Right kidney (tissue), 1 donor: ENCODE data around the gene KLHDC8B.

ENCODE experiments used
- DNase-seq: peaks from one replicate; pipeline ENCODE4 v3.0.0-alpha.2; 2016

The KLHDC8B gene

DNA sequence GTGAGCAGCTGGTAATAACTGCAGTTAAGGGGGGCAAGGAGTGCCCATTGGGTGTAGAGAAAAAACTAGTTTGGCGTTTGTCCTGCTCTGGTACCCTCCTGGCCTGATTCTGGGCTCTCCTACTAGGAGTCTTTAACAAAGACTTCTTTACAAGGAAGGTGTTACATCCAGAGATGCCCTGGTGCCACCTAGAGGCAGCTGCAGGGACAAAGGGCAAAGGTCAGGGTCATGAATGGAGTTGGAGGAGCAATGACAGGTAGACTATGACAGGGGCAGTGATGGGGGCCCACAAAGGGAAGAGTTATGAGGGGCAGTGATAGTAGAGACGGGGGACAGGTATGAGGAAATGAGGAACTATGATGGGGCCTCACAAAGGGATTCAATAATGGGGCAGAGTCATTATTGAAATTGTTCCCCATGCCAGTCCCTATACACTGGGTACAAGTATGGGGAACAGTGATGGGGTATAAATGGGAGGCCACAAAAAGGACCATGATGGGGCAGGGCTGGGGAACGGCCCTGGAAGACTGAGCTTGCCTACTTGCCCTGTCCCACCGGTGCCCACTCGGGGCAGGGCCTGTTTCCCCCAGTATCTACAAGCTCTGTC lies 13.2 kb upstream of the KLHDC8B start:
- DNase-seq, result no peak

GRCh38 chr3:49158792-49159191 lies 12.6 kb upstream of the KLHDC8B start:
- no peak for DNase-seq

DNA sequence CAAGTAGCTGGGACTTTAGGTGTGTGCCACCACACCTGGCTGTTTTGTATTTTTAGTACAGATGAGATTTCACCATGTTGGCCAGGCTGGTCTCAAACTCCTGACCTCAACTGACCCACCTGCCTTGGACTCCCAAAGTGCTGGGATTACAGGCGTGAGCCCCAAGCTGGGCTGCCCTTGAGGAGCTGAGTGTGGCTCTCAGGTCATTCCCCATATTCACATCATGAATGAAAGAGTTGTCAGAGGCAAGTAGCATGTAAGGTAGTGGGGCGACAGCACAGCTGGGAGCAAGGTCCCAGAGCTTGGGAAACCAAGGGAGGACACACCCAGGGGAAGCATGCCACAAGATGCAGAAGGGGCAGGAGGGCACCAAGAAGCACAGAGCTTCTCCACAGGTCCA lies 10.2 kb upstream of the KLHDC8B start:
- no peak for DNase-seq

DNA sequence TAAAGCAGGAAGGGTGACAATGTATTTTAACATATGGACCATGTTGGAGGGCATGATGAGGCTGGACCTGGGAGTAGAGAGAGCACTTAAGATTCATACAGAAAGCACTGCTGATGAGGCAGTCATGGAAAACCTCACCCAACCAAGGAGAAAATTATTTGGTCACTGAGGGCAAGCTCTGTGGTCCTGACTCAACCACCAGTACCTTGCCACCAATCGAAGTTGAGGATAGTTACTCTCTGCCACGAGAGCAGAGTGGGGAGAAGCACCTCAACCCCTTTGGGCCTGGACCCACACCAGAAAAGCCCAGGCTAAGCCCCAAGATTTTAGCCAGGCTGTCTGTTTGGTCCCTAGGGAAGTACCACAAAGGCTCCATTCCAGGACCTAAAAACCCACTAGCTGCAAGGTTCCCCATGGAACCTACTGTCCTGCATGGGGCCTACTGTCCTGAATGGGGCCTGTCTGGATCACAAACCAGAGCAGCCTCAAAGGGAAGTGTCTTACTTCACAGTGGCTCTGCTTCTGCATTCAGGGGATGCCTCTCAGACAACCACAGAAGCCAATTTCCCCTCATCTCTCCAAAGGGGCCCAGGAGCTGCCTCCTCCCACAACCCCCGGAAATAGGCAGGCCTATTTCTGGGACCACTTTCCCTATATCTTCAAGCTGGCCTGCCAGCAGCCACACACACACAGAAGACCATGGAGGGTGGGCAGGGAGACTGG lies 9.4 kb upstream of the KLHDC8B start:
- DNase-seq, result no peak

DNA sequence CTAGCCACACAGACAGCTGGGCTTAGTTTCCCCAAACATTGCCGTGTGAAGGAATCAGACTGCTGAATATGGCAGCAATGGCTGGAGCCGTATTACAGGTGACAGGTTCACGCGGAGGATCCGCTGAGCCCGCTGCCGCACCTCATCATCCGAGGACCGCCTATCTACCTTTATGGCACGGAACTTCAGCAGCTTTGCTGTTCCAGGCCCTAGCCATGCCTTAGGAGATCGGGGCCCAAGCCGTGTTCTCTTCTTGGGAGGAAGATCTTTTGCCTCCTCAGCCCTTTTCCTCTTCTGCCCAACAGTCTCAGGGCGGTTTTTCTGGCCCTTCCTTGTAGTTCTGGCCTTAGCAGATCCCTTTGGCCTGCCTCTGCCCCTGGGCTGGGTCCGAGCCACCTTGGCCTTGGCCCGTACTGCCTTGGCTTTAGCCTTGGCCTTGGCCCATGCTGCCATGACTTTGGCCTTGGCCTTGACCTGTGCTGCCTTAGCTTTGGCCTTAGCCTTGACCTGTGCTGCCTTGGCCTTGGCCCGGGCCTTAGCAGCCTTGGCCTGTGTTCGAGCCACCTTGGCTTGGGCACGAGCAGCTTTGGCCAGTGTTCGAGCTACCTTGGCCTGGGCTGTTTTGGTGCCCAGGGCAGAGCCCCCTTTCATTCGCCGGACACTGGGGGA lies 8.5 kb upstream of the KLHDC8B start:
- DNase-seq, result no peak

GRCh38 chr3:49163609-49164008 lies 7.8 kb upstream of the KLHDC8B start:
- DNase-seq, result no peak

GRCh38 chr3:49164983-49165720 lies 6.2 kb upstream of the KLHDC8B start:
- DNase-seq, result no peak

DNA sequence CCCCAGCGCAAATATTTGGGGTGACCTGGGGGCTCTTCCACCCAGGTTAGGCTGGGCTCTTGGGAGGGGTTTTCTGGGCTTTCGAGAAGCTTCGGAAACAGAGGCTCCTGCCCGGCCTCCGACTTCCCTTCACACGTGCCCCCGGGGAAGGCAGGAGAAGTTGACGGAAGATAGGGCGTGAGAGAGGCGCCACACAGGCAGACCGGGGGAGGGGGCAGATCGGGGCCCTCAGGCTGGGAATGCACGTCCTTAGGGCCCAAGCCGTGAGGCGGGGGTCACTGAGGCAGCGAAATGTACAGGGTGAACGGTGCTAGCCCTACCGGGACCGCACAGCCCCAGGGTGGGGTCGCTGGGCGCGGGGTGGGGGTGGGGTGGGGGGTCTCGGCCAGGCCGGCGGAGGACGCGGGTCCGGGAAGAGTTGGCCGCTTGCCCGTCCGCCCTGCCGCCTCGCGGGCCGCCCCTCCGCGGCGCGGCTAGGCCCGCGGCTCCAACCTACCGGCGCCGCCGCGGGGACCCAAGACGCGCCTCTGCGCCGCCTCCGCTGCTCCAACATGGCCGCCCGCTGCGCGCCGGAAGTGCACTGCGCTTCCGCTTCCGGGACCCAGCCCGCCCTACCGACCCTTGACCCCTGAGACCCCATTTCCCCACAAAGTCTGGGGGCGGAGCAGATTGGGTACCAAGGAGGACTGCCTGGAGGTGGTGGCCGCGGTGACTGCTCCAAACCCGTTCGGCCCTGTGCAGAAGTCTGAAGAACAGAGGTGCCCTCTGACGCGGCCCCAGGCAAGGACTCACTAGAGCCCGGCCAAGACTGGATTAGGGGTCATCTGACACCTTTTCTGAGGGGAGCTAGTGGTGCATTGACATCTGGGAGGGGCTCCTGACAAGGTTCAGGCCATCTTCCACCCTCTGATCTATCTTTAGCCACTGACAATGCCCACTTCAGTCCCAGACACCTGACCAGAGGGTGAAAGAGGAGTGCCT lies 5.3 kb upstream of the KLHDC8B start, which contains the start of gene CCDC71:
CCDC71 (minus strand) TSS at position 561 of the 981 bp plus-strand sequence. CDS start 2,123 bp downstream, outside the sequence.
- DNase-seq, result peak; percentile 67

- DNase-seq, result no peak
Observed at GRCh38 chr3:49166752-49167556, 4.4 kb upstream of the KLHDC8B start.

- DNase-seq, result no peak
Observed at GRCh38 chr3:49170744-49171118, 667 bp upstream of the KLHDC8B start.

- DNase-seq, result no peak
Observed at GRCh38 chr3:49171775-49172500, 540 bp downstream of the KLHDC8B start.

DNA sequence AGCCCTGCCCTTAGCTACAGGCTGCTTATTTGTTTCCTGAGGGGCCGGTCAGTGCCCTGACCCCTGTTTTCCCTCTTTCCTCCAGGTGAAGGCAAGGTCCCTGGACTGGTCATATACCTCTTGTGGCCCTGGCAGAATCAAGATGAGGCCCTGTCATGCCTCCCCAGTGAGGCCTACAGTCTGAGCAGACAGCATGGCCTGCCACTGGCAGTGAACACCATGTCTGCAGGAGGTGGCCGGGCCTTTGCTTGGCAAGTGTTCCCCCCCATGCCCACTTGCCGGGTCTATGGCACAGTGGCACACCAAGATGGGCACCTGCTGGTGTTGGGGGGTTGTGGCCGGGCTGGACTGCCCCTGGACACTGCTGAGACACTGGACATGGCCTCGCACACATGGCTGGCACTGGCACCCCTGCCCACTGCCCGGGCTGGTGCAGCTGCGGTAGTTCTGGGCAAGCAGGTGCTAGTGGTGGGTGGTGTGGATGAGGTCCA lies 1.2 kb downstream of the KLHDC8B start:
- no peak for DNase-seq

DNA sequence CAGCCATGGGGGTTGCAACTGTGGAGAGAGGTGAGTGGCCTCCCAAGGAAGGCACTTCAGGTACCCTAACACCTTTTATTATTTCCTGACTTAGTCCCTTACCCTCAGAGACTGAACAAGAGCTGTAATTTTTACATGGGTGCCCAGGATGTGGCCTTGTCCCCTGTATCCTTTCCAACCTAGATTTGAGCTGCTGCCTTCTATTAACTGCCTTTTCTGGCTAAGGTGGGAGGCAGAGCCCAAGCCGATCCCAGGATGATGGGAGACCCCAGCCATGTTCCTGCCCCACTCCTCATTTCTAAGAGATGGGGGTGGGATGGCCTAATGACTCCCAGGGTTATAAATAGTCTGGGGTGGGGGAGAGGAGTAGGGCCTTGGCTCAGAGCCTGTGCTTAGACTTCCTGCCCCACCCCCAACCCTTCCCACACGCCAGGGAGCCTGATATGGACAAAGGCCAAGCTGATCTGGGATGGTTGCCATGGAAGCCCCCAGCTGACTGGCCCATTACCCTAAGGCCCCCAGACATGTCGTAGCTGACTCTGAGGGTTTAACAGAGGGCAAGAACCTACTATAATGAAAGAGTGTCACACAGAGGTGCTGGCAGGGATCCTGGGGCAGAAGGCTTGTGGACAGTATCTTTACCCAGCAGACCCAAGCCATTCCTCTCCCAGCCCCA lies 1.9 kb downstream of the KLHDC8B start:
- peak; percentile 64 for DNase-seq

GRCh38 chr3:49173792-49174170 lies 2.4 kb downstream of the KLHDC8B start:
- no peak for DNase-seq

- no peak for DNase-seq
Observed at GRCh38 chr3:49174397-49174985, 3.1 kb downstream of the KLHDC8B start.

- DNase-seq, result no peak
Observed at GRCh38 chr3:49175530-49175929, 4.1 kb downstream of the KLHDC8B start.

DNA sequence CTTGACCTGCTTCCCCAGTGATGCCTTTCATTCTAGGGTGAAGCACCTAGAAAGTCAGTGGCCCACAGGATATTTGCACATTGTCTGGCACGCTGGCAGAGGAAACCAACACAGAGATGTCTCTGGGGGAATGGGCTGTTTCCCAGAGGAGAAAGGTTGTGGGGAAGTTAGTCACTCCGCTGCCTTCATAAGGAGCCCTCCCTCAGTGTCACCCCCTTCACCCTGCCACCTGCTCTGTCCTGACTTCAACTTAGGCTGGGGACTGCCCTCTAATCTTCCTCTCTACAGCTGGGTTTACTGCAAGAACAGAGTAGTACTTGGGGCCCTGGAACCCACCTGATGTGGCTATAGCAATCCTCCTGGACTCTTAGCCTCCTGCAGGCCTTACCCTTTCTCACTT lies 5.7 kb downstream of the KLHDC8B start:
- DNase-seq, result no peak

DNA sequence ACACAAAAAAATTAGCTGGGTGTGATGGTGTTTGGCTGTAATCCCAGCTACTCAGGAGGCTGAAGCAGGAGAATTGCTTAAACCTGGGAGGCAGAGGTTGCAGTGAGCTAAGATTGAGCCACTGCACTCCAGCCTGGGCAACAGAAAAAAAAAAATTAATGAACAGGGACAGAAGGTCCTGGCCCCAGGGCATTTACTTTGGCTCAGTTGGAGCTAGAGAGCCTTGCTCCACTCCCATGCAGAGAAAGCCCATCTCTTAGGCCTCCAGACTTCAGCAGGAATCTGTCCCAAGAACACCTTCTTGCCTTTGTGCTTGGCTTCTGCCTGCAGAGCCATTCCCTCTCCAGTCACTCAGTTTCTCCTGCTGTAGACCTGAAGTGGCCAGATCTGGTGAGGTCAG lies 8.7 kb downstream of the KLHDC8B start:
- no peak for DNase-seq

- DNase-seq, result no peak
Observed at GRCh38 chr3:49181351-49181750, 10.0 kb downstream of the KLHDC8B start.
